ENCODE measurements around the gene GP9.

Gene GP9

GRCh38 chr3:129046037-129046731 lies 14.4 kb upstream of the GP9 start:
- TF ChIP-seq CTCF (IDR thresholded peaks at IDR 0.05), result no peak

GRCh38 chr3:129046732-129047552 lies 13.6 kb upstream of the GP9 start:
- TF ChIP-seq CTCF (IDR thresholded peaks at IDR 0.05), result no peak

- TF ChIP-seq CTCF (IDR thresholded peaks at IDR 0.05), result no peak
These were observed 13.1 kb upstream of the GP9 start for GRCh38 chr3:129047553-129047839.

- no peak for TF ChIP-seq CTCF (IDR thresholded peaks at IDR 0.05)
These were observed 9.9 kb upstream of the GP9 start for GRCh38 chr3:129050556-129051295.

- no peak for TF ChIP-seq CTCF (IDR thresholded peaks at IDR 0.05)
These were observed 8.7 kb upstream of the GP9 start for GRCh38 chr3:129051871-129052340.

- no peak for TF ChIP-seq CTCF (IDR thresholded peaks at IDR 0.05)
These were observed 7.9 kb upstream of the GP9 start for GRCh38 chr3:129052675-129053074.

- no peak for TF ChIP-seq CTCF (IDR thresholded peaks at IDR 0.05)
These were observed 5.9 kb upstream of the GP9 start for GRCh38 chr3:129054605-129055104.
